ENCODE data around the gene C1orf159. TPM values are rescaled to one million over a fixed set of nuclear protein-coding genes. Genes with fewer than 3 reads are reported as not detected.

C1orf159 gene
- polyA plus RNA-seq, 1 donor (not counting 4 experiments of a cell fraction or from before 2014, with no cell fraction given), result 6.1 TPM

DNA sequence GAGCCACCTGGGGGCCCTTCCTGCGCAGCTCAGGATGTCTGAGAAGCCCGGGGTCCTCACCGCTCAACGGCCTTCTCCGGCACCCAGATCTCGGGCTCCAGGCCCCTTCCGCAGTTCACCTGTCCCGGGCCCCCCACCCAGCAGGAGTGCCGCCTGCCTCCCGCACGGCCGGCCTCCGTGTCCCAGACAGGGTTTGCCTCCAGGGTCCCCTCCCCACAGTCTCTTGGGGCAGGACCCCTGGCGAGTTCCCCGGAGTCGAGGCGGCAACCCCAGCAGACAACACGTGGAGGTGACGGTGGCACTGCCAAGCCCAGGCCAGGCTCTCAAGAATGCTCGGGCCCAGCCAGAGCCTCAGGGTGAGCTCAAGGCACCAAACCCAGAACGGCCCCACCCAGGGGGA is 35.4 kb upstream of the C1orf159 start:
- DNase-seq (ENCODE audit: low read depth, low spot score) (no peak), FAIRE-seq (no peak)
- Histone ChIP-seq H3K4me3 (ENCODE audit: control insufficient read depth in 2 of 3, extremely low read depth in 1 of 3, insufficient read depth in 2 of 3, low read depth in 1 of 3, low read length in 3 of 3) (no peak overlapping the region), H4K20me1 (ENCODE audit: control insufficient read depth, extremely low read depth, insufficient read depth, low read length) (no peaks in the 10 kb centered on the region), H3K36me3 (ENCODE audit: control insufficient read depth in 2 of 2, extremely low read depth in 1 of 2, insufficient read depth in 2 of 2, low read length in 2 of 2) (no peaks in the 10 kb centered on the region), H3K9me3 (ENCODE audit: control insufficient read depth, low read depth, low read length) (peaks cover 2% of the 10 kb centered on the region), H3K9ac (ENCODE audit: control insufficient read depth, extremely low read depth, insufficient read depth, low read length) (no peak overlapping the region), H3K4me2 (ENCODE audit: control insufficient read depth, extremely low read depth, insufficient read depth, low read depth, low read length) (no peak overlapping the region), H3K27me3 (ENCODE audit: control insufficient read depth, extremely low read depth, insufficient read depth, low read length) (no peaks in the 10 kb centered on the region), H3K9me1 (ENCODE audit: control insufficient read depth, extremely low read depth, insufficient read depth, low read length) (no peaks in the 10 kb centered on the region), H3K4me1 (ENCODE audit: control insufficient read depth, extremely low read depth, insufficient read depth, low read length) (peaks cover 4% of the 10 kb centered on the region), H3K27ac (ENCODE audit: control insufficient read depth, insufficient read depth, low read length) (no peak overlapping the region), H2AFZ (ENCODE audit: control insufficient read depth, low read length) (no peak overlapping the region), H3K79me2 (ENCODE audit: control insufficient read depth, insufficient read depth, low read length) (no peaks in the 10 kb centered on the region)
- dilution Hi-C loops (cut with MboI; ENCODE audit: extremely low pct_ligation_motif_present, low sequenced_read_pairs), result no loop called here
- TF ChIP-seq, protein P1, sequence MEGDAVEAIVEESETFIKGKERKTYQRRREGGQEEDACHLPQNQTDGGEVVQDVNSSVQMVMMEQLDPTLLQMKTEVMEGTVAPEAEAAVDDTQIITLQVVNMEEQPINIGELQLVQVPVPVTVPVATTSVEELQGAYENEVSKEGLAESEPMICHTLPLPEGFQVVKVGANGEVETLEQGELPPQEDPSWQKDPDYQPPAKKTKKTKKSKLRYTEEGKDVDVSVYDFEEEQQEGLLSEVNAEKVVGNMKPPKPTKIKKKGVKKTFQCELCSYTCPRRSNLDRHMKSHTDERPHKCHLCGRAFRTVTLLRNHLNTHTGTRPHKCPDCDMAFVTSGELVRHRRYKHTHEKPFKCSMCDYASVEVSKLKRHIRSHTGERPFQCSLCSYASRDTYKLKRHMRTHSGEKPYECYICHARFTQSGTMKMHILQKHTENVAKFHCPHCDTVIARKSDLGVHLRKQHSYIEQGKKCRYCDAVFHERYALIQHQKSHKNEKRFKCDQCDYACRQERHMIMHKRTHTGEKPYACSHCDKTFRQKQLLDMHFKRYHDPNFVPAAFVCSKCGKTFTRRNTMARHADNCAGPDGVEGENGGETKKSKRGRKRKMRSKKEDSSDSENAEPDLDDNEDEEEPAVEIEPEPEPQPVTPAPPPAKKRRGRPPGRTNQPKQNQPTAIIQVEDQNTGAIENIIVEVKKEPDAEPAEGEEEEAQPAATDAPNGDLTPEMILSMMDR (optimal IDR thresholded peaks at IDR 0.05 in 1 of 3, IDR thresholded peaks at IDR 0.05 in 1 of 3, conservative IDR thresholded peaks at IDR 0.05 in 1 of 3; ENCODE audit: extremely low read depth in 1 of 3, insufficient read depth in 2 of 3, low read length in 3 of 3), result no peak
- no peak for TF ChIP-seq EZH2 (IDR thresholded peaks at IDR 0.05; ENCODE audit: low read length)

DNA sequence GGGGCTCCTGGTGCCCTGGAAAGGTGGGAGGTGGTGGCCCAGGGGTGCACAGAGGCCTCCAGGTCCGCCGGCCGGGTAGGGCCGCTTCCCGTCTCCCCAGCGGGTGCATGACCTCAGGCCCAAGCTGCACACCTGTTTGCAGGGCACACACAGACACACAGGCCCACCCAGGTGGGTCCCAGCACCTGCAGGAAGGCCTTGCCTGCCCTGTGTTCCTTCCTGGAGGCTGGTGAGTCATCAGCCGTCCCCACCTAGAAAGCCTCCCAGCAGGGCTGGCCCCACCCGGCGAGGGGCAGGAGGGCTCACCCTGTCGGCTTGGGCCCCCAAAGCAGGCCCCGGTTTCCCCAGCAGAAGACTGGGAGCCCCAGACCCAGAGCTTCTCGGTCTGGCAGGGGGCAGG is 34.2 kb upstream of the C1orf159 start:
- Histone ChIP-seq H3K4me3 (ENCODE audit: control insufficient read depth in 2 of 3, extremely low read depth in 1 of 3, insufficient read depth in 2 of 3, low read depth in 1 of 3, low read length in 3 of 3) (no peak overlapping the region), H3K27ac (ENCODE audit: control insufficient read depth, insufficient read depth, low read length) (no peak overlapping the region), H2AFZ (ENCODE audit: control insufficient read depth, low read length) (no peak overlapping the region), H3K36me3 (ENCODE audit: control insufficient read depth in 2 of 2, extremely low read depth in 1 of 2, insufficient read depth in 2 of 2, low read length in 2 of 2) (no peaks in the 10 kb centered on the region), H3K4me2 (ENCODE audit: control insufficient read depth, extremely low read depth, insufficient read depth, low read depth, low read length) (no peak overlapping the region), H3K9me1 (ENCODE audit: control insufficient read depth, extremely low read depth, insufficient read depth, low read length) (no peaks in the 10 kb centered on the region), H3K4me1 (ENCODE audit: control insufficient read depth, extremely low read depth, insufficient read depth, low read length) (peaks cover 4% of the 10 kb centered on the region), H3K79me2 (ENCODE audit: control insufficient read depth, insufficient read depth, low read length) (no peaks in the 10 kb centered on the region), H3K9ac (ENCODE audit: control insufficient read depth, extremely low read depth, insufficient read depth, low read length) (no peak overlapping the region), H4K20me1 (ENCODE audit: control insufficient read depth, extremely low read depth, insufficient read depth, low read length) (no peaks in the 10 kb centered on the region), H3K27me3 (ENCODE audit: control insufficient read depth, extremely low read depth, insufficient read depth, low read length) (no peaks in the 10 kb centered on the region), H3K9me3 (ENCODE audit: control insufficient read depth, low read depth, low read length) (peaks cover 2% of the 10 kb centered on the region)
- dilution Hi-C loops (cut with MboI; ENCODE audit: extremely low pct_ligation_motif_present, low sequenced_read_pairs), result no loop called here
- no peak for DNase-seq (ENCODE audit: low read depth, low spot score)
- FAIRE-seq, result no peak
- TF ChIP-seq, protein P1 (optimal IDR thresholded peaks at IDR 0.05 in 1 of 3, IDR thresholded peaks at IDR 0.05 in 1 of 3, conservative IDR thresholded peaks at IDR 0.05 in 1 of 3; ENCODE audit: extremely low read depth in 1 of 3, insufficient read depth in 2 of 3, low read length in 3 of 3), result no peak
- no peak for TF ChIP-seq EZH2 (IDR thresholded peaks at IDR 0.05; ENCODE audit: low read length)

Measured in keratinocyte (primary cell).